K562 (cell line): ENCODE measurements around the gene TMEM100. TPM values are rescaled to one million over a fixed set of nuclear protein-coding genes. Genes with fewer than 3 reads are reported as not detected.

ENCODE experiments used
- ATAC-seq: fragments of 200-7000 bp; cut with Tn5 transposase; 3 replicates; pipeline ENCODE4 v1.9.1; 2020; ENCODE audit warnings: moderate library complexity
- BruUV-seq: library from RNA; stranded (reverse); fragments of 400-500 nt; replicated peaks from 2 replicates; lab custom pipeline; 2021; lab: Mats Ljungman, UMichigan
- CTCF ChIA-PET: fragments of 300-600 bp; formaldehyde crosslinking; extraction: SDS; loops from one replicate; lab custom pipeline; 2021; ENCODE audit warnings: low intra/inter-chr PET ratio; lab: Yijun Ruan, JAX
- POLR2A ChIA-PET: fragments of 300-600, 350-650 bp; sonication (Branson Sonifier 250); formaldehyde crosslinking; extraction: SDS; loops from one replicate; lab custom pipeline; 2021; ENCODE audit warnings: antibody characterized with exemption, inconsistent platforms; lab: Yijun Ruan, JAX
- DNase-seq, 4 experiments: peaks; one replicate each; pipeline versions ENCODE4 v3.0.0 to v3.0.0-alpha.2; 2011 to 2018; ENCODE audit warnings: low spot score in 3 of 4, mixed read lengths in 3 of 4; ENCODE audit errors: extremely low read depth in 1 of 4
- FAIRE-seq: peaks from 2 replicates; lab custom pipeline; 2011; peaks lifted over from hg19 to GRCh38; lab: Jason Lieb, UNC
- H2AFZ ChIP-seq: 2 replicates; pipeline ENCODE4 v1.6.0; 2011; ENCODE audit warnings: low read depth, low read length, control low read depth, inconsistent platforms
- H3K27ac ChIP-seq: fragments of 200-600 bp; 3 replicates; pipeline ENCODE4 v1.8.0; 2011; ENCODE audit warnings: low read depth, mild to moderate bottlenecking, control low read depth, inconsistent platforms, low read length, moderate library complexity, mixed read lengths; ENCODE audit errors: extremely low read depth
- H3K27me3 ChIP-seq, 2 experiments: fragments of 300-600 bp in 1 of 2; 2 replicates in 1 of 2; 3 replicates in 1 of 2; pipeline versions ENCODE4 v1.6.0 to v1.8.0; 2011; ENCODE audit warnings: inconsistent platforms in 2 of 2, low read length in 2 of 2, mild to moderate bottlenecking in 1 of 2, mixed read lengths in 1 of 2, moderate library complexity in 1 of 2; ENCODE audit not compliant: control insufficient read depth in 2 of 2, insufficient read depth in 2 of 2
- H3K36me3 ChIP-seq: fragments of 300-600 bp; 3 replicates; pipeline ENCODE4 v1.8.0; 2011; ENCODE audit warnings: mild to moderate bottlenecking, low read length, inconsistent platforms; ENCODE audit not compliant: control insufficient read depth, insufficient read depth
- H3K4me1 ChIP-seq, 2 experiments: fragments of 200-600 bp in 1 of 2; replicated peaks in 1 of 2; 2 replicates in 1 of 2; 3 replicates in 1 of 2; pipeline versions ENCODE4 v1.5.1 to v1.8.0; 2011; ENCODE audit warnings: inconsistent platforms in 2 of 2, low read length in 2 of 2, mild to moderate bottlenecking in 1 of 2, mixed read lengths in 1 of 2, moderate library complexity in 1 of 2; ENCODE audit not compliant: control insufficient read depth in 2 of 2, insufficient read depth in 2 of 2
- H3K4me2 ChIP-seq: 2 replicates; pipeline ENCODE4 v1.6.1; 2011; ENCODE audit warnings: low read length, control low read depth, inconsistent platforms, mixed read lengths; ENCODE audit not compliant: insufficient read depth
- H3K4me3 ChIP-seq: fragments of 200-600 bp; sonication (generic), shearing (Covaris generic); 2 replicates; pipeline ENCODE4 v1.5.1; 2016; ENCODE audit warnings: control low read depth, inconsistent platforms
- H3K79me2 ChIP-seq: fragments of 200-600 bp; 3 replicates; pipeline ENCODE4 v1.8.0; 2011; ENCODE audit warnings: low read length, inconsistent platforms; ENCODE audit not compliant: control insufficient read depth, insufficient read depth
- H3K9ac ChIP-seq, 2 experiments: 2 replicates each; pipeline versions ENCODE4 v1.6.0 to v1.6.1; 2011; ENCODE audit warnings: low read depth in 2 of 2, low read length in 2 of 2, control low read depth in 1 of 2, inconsistent platforms in 1 of 2, mild to moderate bottlenecking in 1 of 2, mixed read lengths in 1 of 2; ENCODE audit not compliant: insufficient read depth in 1 of 2
- H3K9me1 ChIP-seq: one replicate; pipeline ENCODE4 v1.6.0; 2011; ENCODE audit warnings: inconsistent platforms, mild to moderate bottlenecking, low read length, moderate library complexity; ENCODE audit not compliant: control insufficient read depth, insufficient read depth
- H3K9me3 ChIP-seq: replicated peaks from 2 replicates; pipeline ENCODE4 v1.5.1; 2011; ENCODE audit warnings: low read depth, low read length, inconsistent platforms; ENCODE audit not compliant: control insufficient read depth, insufficient read depth
- H4K20me1 ChIP-seq: replicated peaks from 2 replicates; pipeline ENCODE4 v1.6.1; 2011; ENCODE audit warnings: low read length, inconsistent platforms, mixed read lengths; ENCODE audit not compliant: control insufficient read depth, insufficient read depth
- ATF1 ChIP-seq, 2 experiments: fragments of 450-650 bp in 1 of 2; IDR thresholded peaks; 2 replicates each; pipeline ENCODE4 v1.6.1; 2016; ENCODE audit warnings: missing compliant biosample characterization in 1 of 2, missing genetic modification characterization in 1 of 2
- CEBPB ChIP-seq: fragments of 450-650 bp; IDR thresholded peaks from 2 replicates; pipeline ENCODE4 v1.6.1; 2016; ENCODE audit warnings: missing genetic modification characterization, missing compliant biosample characterization
- CEBPG ChIP-seq, 3 experiments: fragments of 200-800 bp in 1 of 3; sonication (Bioruptor generic) in 1 of 3; sonication (generic) in 1 of 3; formaldehyde crosslinking in 1 of 3; IDR thresholded peaks in 2 of 3; conservative IDR thresholded peaks in 1 of 3; 2 replicates each; pipeline versions ENCODE4 v1.6.1 to v1.8.0; 2016 to 2022; ENCODE audit warnings: missing compliant biosample characterization in 2 of 3, missing genetic modification characterization in 2 of 3, mild to moderate bottlenecking in 1 of 3, missing genetic modification reagents in 1 of 3
- DACH1 ChIP-seq: fragments of 450-650 bp; IDR thresholded peaks from 2 replicates; pipeline ENCODE4 v1.6.1; 2018; ENCODE audit not compliant: partially characterized antibody
- GATAD2B ChIP-seq: fragments of 450-650 bp; IDR thresholded peaks from 2 replicates; pipeline ENCODE4 v1.6.1; 2017; ENCODE audit warnings: mild to moderate bottlenecking, borderline replicate concordance
- MECOM ChIP-seq: fragments of 250-450 bp; sonication (Bioruptor Pico); IDR thresholded peaks from 2 replicates; pipeline ENCODE4 v1.8.0; 2022; ENCODE audit warnings: inconsistent platforms
- MLLT1 ChIP-seq, 2 experiments: fragments of 450-650 bp; IDR thresholded peaks; 2 replicates each; pipeline ENCODE4 v1.6.1; 2016
- ZFPM2 ChIP-seq: fragments of 250-450 bp; sonication (Bioruptor Pico); IDR thresholded peaks from 2 replicates; pipeline ENCODE4 v1.5.1; 2022; ENCODE audit warnings: mild to moderate bottlenecking
- WGBS: fragments of 100-300 bp; shearing (Covaris generic); methylation state at CpG from one replicate; pipeline ENCODE4 v1.1.6; 2016; ENCODE audit warnings: low coverage, mixed read lengths; ENCODE audit not compliant: insufficient coverage; ENCODE audit errors: missing lambda C conversion rate; 5-methylcytosine and 5-hydroxymethylcytosine counted together
- in situ Hi-C: fragments of 300-500 bp; cut with MboI; formaldehyde crosslinking; loops from 4 replicates; pipeline ENCODE4 v1.15.0; 2018; ENCODE audit warnings: inconsistent platforms, mixed read lengths
- intact Hi-C: fragments of 100-400 bp; cut with micrococcal nuclease; formaldehyde crosslinking; loops from 2 replicates; pipeline ENCODE4 v1.14.2; 2022
- polyA plus RNA-seq, 8 experiments: library from polyadenylated mRNA; depleted of rRNA in 4 of 8; stranded (reverse) in 5 of 8; unstranded in 3 of 8; fragments of >200 nt; fragmentation: Nextera tagmentation in 2 of 8; fragmentation: Illumina TruSeq in 1 of 8; extraction: Ambion mirVana in 2 of 8; extraction: Trizol in 1 of 8; gene quantifications; 2 replicates each; pipeline versions ENCODE4 v1.2.1 to v1.2.3, GENCODE V29; 2011 to 2014; ENCODE audit warnings: inconsistent platforms in 1 of 8, missing spikeins in 1 of 8
- total RNA-seq, 7 experiments: library from RNA; depleted of rRNA in 6 of 7; stranded (reverse); fragments of >200 nt in 6 of 7; fragmentation: Illumina TruSeq in 2 of 7; extraction: Trizol in 2 of 7; gene quantifications; 2 replicates each; pipeline versions ENCODE4 v1.2.1 to v1.2.3, GENCODE V29; 2011 to 2021; ENCODE audit warnings: low replicate concordance in 1 of 7
- TF ChIP-seq, protein P1 (sequence below), 2 experiments: fragments of 450-650 bp in 1 of 2; IDR thresholded peaks; 2 replicates each; pipeline ENCODE4 v1.6.1; 2011 to 2017; ENCODE audit warnings: low read depth in 2 of 2, antibody characterized with exemption in 1 of 2, borderline replicate concordance in 1 of 2, low read length in 1 of 2, mild to moderate bottlenecking in 1 of 2, mixed read lengths in 1 of 2; ENCODE audit not compliant: control insufficient read depth in 1 of 2

Gene TMEM100
- total and polyA plus RNA-seq, 9 of the 15 experiments (the other 6 are each of a cell fraction or from before 2014, with no cell fraction given), result 0.12 to 0.50 (median 0.19) TPM

DNA sequence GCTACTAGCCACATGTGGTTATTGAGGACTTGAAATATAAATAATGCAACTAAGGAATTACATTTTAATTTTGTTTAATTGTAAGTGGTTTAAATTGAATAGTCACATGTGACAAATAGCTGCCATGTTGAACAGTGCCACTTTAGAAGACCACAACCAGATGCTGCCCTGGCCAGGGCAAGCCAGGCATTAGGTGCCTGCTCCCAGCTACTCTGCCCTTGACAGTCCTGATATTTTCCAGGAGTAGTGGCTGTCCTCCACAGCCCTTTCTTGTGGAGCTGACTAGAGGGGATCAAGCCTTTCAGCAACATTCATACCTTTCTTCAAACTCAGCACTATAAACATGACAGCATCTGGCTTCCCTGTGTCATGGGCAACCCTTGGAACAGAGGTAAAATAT, 31.0 kb downstream of the TMEM100 start (continued):
- no peak for TF ChIP-seq MECOM (CRISPR knock-in tag)
- TF ChIP-seq, all 486 proteins: peak for 0

DNA sequence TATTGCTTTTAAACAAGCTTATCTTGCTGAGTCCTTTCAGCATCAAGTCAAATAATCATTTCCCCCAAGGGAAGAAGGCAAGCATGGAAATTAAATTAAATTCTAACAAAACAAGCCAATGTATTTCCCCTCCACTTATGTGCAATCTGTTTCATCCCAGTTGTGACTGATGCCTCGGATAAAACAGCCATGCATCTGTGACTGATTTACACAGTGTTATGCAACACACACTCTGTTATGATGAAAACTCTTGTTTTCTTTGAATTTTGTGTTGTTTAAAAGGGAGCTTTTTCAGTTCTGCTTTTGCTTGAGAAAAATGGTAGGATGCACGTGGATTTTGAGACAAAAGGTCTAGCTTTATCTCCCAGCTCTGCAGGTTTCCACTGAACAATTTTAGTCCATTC, 32.6 kb downstream of the TMEM100 start:
- intact Hi-C loops (no loop called here), in situ Hi-C loops (no loop called here)
- Histone ChIP-seq H3K9me3 (no peaks in the 10 kb centered on the region), H3K4me3 (no peak overlapping the region), H3K4me1 (no peaks in the 10 kb centered on the region), H3K27ac (no peak overlapping the region), H3K9ac (no peak overlapping the region), H3K36me3 (no peaks in the 10 kb centered on the region), H3K9me1 (no peaks in the 10 kb centered on the region), H3K79me2 (no peaks in the 10 kb centered on the region), H3K27me3 (peaks cover 3% of the 10 kb centered on the region in 2 experiments; a peak in 2 of 5 replicates), H3K4me2 (no peak overlapping the region), H4K20me1 (no peaks in the 10 kb centered on the region), H2AFZ (no peak overlapping the region)
- TF ChIP-seq GATAD2B (no peak), ZFPM2 (no peak), CEBPB (tag) (peak; percentile 58; the same call in 1 of the 2 replicates), CEBPG (CRISPR knock-in tag; IDR thresholded peaks at IDR 0.05) (no peak), CEBPG (tag; conservative IDR thresholded peaks at IDR 0.05 in 1 of 2, IDR thresholded peaks at IDR 0.05 in 1 of 2) (peak; percentile 52 to 57), MLLT1 (IDR thresholded peaks at IDR 0.05) (no peak), DACH1 (no peak), ATF1 (CRISPR knock-in tag; IDR thresholded peaks at IDR 0.05) (no peak), ATF1 (tag; IDR thresholded peaks at IDR 0.05) (no peak)
- TF ChIP-seq, protein P1, sequence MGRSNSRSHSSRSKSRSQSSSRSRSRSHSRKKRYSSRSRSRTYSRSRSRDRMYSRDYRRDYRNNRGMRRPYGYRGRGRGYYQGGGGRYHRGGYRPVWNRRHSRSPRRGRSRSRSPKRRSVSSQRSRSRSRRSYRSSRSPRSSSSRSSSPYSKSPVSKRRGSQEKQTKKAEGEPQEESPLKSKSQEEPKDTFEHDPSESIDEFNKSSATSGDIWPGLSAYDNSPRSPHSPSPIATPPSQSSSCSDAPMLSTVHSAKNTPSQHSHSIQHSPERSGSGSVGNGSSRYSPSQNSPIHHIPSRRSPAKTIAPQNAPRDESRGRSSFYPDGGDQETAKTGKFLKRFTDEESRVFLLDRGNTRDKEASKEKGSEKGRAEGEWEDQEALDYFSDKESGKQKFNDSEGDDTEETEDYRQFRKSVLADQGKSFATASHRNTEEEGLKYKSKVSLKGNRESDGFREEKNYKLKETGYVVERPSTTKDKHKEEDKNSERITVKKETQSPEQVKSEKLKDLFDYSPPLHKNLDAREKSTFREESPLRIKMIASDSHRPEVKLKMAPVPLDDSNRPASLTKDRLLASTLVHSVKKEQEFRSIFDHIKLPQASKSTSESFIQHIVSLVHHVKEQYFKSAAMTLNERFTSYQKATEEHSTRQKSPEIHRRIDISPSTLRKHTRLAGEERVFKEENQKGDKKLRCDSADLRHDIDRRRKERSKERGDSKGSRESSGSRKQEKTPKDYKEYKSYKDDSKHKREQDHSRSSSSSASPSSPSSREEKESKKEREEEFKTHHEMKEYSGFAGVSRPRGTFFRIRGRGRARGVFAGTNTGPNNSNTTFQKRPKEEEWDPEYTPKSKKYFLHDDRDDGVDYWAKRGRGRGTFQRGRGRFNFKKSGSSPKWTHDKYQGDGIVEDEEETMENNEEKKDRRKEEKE (IDR thresholded peaks at IDR 0.05; ENCODE audit: borderline replicate concordance in 1 of 2, control insufficient read depth in 1 of 2, low read depth in 2 of 2, low read length in 1 of 2), result no peak
- DNase-seq (no peak), FAIRE-seq (no peak), ATAC-seq (no peak)
- BruUV-seq, result no TSS peak
- ChIA-PET CTCF (no interaction called here), POLR2A (interaction anchor here (0.6 kb wide), 1 partner anchor 119 kb away, joined by 4 read pairs; no protein-coding TSS in a partner anchor)
- WGBS, result 0% methylated on average over 2 of the region's 2 CpGs
